Bone marrow (tissue), 2 donors: ENCODE measurements around the gene COX8A.

Source experiments
- DNase-seq, 2 donors: peaks; one replicate each; lab custom pipeline; 2025; lab: John Stamatoyannopoulos, UW

The COX8A gene

GRCh38 chr11:64021757-64022093 is 47.3 kb downstream of the COX8A start:
- no peak for DNase-seq

GRCh38 chr11:64022125-64022784 is 47.8 kb downstream of the COX8A start:
- DNase-seq, result no peak

GRCh38 chr11:64023712-64024710 is 49.6 kb downstream of the COX8A start:
- no peak for DNase-seq

GRCh38 chr11:64025205-64025604 is 50.8 kb downstream of the COX8A start:
- no peak for DNase-seq
